HG03575 (cell line): ENCODE results near the gene INO80C.

Source experiments
- ATAC-seq: cut with Tn5 transposase; IDR thresholded peaks from one replicate; pipeline ENCODE4 v1.9.1; 2021; ENCODE audit not compliant: unreplicated experiment, insufficient number of reproducible peaks, low FRiP score; ENCODE audit errors: extremely low read depth

INO80C gene

GRCh38 chr18:35443847-35444246 is 53.9 kb downstream of the INO80C start:
- no peak for ATAC-seq

DNA sequence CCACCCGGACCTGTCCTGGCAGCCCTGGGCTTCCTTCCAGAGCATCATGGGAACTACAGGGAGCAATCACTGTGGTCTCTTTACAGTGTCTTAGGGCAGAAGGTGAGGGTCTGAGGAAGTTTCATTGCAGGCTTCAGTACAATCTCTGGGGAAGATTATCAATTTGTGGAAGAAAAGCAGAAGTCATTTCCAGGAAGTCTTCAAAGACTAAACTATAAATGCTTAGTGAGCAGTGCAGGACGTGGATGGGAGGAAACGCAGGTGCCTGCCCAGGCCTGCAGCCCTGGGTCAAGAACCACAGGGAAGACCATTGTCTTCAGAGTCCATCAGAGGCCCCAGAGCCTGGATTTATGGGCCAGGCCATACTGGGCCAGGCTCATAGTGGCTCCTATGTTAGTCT is 54.3 kb downstream of the INO80C start:
- ATAC-seq = no peak

- ATAC-seq = no peak
Observed at GRCh38 chr18:35442701-35443100, 55.1 kb downstream of the INO80C start.

GRCh38 chr18:35441857-35442595 is 55.7 kb downstream of the INO80C start:
- no peak for ATAC-seq

DNA sequence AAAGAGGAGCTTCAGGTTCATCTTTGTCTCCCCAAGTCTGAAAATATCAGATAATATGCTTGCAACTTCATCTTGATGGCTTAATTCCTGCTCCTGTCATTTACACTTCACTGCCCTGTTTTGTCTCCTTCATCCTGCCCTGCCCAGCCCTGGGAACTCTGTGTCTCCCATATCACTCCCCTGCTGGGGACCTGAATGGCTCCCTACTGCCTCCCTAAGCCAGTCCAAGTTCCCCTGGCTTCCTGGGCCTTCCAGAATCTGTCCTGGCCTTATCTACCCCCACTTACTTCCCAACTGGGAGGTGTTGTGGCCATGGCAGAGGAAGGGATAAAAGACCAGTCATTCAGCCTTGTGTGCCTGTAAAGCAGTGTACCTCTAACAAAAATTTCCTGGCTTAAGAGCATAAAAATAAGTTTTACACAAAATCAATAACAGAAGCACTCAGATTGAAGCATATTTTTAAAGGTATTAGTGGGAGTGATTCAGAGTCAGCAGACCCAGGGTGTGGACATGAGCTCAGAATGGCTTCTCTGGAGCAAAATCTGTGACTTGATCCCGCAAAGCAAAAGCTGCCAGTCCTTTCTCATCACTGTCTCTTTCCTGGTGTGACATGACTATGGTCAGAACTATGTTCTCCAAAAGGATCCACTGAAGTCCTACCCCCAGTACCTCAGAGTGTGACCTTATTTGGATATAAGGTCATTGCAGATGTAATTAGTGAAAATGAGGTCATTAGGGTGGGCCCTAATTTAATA is 59.1 kb downstream of the INO80C start:
- no peak for ATAC-seq

DNA sequence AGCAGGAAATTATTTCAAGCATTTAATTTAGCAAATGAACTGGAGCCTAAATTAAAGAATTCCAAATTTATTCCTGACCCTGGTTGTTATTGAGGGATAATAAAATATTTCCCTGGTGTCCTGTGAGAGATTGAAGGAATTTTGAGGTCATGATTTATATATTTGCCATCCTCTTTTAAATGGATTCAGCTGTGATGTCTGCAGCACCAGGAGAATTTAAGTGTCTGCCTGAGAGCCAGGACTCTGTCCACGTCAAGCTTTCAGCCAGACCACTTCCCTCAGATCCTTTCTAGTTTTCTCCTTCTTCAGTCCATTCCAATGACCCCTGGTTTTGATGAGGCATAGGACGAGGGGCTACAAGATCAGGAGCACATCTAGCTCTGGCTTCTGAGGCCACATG is 59.9 kb downstream of the INO80C start:
- ATAC-seq = no peak

- ATAC-seq = no peak
Observed at GRCh38 chr18:35436076-35436649, 61.6 kb downstream of the INO80C start.

- ATAC-seq = no peak
Observed at GRCh38 chr18:35435401-35435800, 62.4 kb downstream of the INO80C start.

DNA sequence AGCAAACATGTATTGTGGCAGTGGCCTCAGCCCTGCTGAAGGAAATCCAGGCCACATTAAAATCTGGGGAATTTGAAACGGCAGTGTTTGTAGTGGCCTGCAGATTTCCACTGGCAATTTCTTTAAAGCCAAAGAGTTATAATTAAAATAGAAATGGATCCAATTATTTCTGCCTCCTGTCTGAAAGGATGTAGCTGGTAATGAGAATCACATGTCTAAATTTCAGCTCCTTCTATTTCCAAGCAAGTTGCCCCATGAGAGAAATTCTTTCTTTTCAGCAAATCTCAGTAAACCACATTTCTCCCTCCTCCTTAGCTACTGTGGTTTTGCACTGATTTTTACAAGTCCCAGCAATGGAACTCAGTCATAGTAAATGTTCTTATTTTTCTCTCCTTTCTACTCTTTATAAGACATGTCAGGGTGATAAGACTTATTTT is 65.2 kb downstream of the INO80C start:
- ATAC-seq = no peak

- ATAC-seq = no peak
Observed at GRCh38 chr18:35431374-35431741, 66.4 kb downstream of the INO80C start.

DNA sequence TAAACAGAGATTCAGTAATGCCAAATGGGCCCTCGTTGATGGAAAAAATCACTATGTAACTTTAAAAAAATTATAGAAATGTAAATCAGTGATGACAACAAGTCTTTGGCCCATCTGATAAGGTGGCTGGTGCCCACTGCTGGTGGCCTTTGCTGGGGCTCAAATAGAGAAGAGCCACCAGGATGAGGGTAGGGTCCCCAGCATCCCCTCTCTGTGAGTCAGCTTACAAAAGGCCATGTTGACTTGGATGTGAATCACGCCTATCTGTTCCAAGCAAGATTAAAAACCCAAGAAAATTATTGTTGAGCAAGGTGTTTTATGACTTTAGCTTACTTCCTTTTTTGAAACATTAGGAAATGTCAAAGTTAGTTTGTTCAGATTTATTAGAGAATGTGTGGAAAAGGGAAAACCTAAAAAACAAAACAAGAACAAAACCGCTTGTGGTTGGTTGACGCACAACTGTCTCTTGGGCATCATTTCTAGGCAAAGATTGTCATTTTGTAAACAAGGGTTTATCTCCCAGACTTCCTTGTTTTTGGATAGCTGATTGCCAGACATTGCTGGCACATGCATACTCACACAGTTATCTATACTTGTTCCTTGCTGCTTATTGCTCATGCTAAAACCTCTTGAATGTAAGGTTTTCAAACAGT is 66.9 kb downstream of the INO80C start:
- ATAC-seq = no peak

DNA sequence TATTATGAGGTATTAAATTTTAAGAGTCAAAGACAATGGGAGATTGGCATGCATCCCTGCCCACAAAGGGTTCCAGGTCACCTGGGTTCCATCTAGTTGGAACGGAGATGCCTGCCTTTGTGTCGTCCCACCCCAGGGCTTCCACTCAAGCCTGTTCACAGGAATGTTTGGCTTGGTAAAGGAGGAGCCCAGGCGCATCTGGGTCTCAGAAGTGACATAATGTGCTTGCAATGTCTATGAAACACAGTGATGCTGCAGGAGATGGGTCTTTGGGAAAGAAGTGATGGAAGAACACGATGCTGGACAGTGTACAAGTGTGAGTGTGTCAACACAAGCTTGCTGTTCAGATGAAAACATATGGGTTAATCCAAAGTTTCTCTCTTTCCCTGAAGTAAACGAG is 71.0 kb downstream of the INO80C start:
- ATAC-seq = no peak

GRCh38 chr18:35424356-35424755 is 73.4 kb downstream of the INO80C start:
- ATAC-seq = no peak

GRCh38 chr18:35422237-35422636 is 75.5 kb downstream of the INO80C start:
- no peak for ATAC-seq

DNA sequence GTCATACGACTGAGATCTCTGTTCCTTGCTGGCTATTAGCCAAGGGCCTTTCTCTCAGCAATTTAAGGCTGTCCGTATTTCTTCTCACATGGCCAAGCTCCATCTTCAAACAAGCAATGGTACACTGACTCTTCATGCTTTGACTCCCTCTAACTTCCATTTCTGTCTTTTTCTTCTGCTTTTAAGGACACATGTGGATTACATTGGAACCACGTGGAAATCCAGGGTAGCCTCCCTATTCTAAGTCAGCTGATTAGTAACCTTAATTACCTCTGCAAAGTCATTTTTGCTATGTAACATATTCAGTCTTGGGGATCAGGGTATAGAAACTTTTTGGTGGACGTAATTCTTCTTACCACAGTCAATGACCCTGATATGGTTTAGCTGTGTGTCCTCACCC is 79.2 kb downstream of the INO80C start:
- ATAC-seq = no peak
